ENCODE data around the gene ACE2. TPM values are rescaled to one million over a fixed set of nuclear protein-coding genes. Genes with fewer than 3 reads are reported as not detected.

The ACE2 gene
- total RNA-seq, 4 donors from 2014 or later, result 0.49 to 0.97 (median 0.85) TPM

DNA sequence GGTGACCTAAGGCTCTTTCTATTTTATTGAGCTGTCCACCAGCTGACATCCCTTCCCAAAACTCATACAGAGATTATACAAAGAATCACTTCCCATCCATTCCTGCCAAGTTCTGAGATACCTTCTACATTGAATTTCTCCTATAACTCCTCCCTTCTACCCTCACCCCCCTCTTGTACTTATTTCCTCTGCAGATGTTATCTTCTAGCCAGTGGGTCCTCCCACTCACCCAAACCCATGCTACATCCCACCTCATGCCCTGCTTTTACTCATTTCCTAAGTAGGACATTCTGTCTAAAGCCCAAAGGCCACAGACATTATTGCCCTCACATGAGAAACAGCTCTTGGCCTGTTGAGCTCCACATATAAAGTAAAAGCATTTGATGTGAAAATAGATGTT is 71.6 kb downstream of the ACE2 start:
- no peaks in the 10 kb centered on the region for H3K36me3 ChIP-seq

DNA sequence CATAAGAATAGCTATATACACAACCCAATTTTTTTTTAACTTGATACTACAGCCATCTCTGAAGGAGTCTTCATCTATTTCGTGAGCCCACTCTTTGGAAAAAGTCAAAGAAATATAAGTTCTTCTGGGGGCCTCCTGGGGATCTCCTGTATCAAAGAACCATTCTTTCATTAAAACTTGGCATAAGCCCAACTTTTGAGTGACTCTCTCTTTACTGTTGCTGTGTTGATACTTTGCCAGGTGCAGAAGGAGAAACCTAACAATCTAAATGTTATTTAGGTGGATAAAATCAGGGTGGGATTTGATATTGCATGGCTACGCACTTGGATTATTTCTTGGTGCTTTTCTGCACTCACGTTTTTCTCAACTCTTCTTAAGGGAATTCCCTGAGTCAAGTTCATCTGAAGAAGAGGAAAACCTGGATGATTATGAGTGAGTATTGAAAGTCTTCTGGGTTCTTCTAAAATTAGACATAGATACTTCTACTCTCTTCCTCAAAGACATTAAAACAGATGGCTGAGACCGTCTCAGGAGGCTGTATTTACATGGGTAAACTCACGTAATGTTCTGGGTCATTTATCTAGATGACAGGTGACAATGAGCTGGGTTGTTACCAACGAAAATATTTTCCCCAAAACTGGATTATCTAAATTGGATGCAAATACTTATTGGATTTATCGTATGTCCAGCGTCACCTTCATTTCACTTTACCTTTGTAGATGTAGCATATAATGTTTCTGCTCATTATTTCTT is 74.9 kb downstream of the ACE2 start:
- DNase-seq (ENCODE audit: low spot score in 2 of 2), result no peak
- no peaks in the 10 kb centered on the region for H3K9me3 ChIP-seq
- no peaks in the 10 kb centered on the region for H3K36me3 ChIP-seq
- no peak overlapping the region for H3K4me3 ChIP-seq
- no peak overlapping the region for H3K27ac ChIP-seq
- H3K27me3 ChIP-seq, result no peaks in the 10 kb centered on the region
- 55% methylated on average over 8 of the region's 8 CpGs for WGBS
- H3K4me1 ChIP-seq, result no peaks in the 10 kb centered on the region
- TF ChIP-seq, protein P1, sequence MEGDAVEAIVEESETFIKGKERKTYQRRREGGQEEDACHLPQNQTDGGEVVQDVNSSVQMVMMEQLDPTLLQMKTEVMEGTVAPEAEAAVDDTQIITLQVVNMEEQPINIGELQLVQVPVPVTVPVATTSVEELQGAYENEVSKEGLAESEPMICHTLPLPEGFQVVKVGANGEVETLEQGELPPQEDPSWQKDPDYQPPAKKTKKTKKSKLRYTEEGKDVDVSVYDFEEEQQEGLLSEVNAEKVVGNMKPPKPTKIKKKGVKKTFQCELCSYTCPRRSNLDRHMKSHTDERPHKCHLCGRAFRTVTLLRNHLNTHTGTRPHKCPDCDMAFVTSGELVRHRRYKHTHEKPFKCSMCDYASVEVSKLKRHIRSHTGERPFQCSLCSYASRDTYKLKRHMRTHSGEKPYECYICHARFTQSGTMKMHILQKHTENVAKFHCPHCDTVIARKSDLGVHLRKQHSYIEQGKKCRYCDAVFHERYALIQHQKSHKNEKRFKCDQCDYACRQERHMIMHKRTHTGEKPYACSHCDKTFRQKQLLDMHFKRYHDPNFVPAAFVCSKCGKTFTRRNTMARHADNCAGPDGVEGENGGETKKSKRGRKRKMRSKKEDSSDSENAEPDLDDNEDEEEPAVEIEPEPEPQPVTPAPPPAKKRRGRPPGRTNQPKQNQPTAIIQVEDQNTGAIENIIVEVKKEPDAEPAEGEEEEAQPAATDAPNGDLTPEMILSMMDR (IDR thresholded peaks at IDR 0.05), result no peak
- TF ChIP-seq POLR2A (IDR thresholded peaks at IDR 0.05) (no peak), POLR2AphosphoS5 (IDR thresholded peaks at IDR 0.05) (no peak), EP300 (IDR thresholded peaks at IDR 0.05) (no peak)

More for the DNA sequence above, 71.6 kb downstream of the ACE2 start:
- Histone ChIP-seq H3K9me3 (no peaks in the 10 kb centered on the region), H3K27me3 (no peaks in the 10 kb centered on the region), H3K4me3 (no peak overlapping the region), H3K27ac (no peak overlapping the region), H3K4me1 (no peaks in the 10 kb centered on the region)
- TF ChIP-seq EP300 (IDR thresholded peaks at IDR 0.05) (no peak), POLR2AphosphoS5 (IDR thresholded peaks at IDR 0.05) (no peak), POLR2A (IDR thresholded peaks at IDR 0.05) (no peak)
- TF ChIP-seq, protein P1 (IDR thresholded peaks at IDR 0.05), result no peak
- DNase-seq (ENCODE audit: low spot score in 2 of 2), result no peak

DNA sequence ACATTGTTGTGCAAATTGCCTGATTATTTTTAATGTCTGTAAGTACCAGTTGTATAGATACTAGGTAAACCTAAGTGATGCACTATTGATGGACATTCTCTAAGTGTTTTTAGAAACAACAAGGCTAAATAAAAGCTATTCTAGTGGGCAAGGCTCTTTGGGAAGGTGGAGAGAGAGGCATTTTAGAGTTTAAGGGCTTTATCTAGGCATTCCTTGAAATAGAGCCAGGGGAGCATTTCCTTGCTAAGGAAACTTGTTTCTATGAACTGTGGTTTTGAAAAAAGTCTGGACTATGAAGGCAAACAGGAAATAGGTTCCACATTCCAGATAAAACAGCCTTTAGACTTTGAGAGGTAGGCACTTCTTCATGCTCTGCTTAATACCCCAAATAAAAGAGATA is 76.3 kb downstream of the ACE2 start:
- H3K4me1 ChIP-seq, result no peaks in the 10 kb centered on the region
- no peak for DNase-seq (ENCODE audit: low spot score in 2 of 2)
- TF ChIP-seq EP300 (IDR thresholded peaks at IDR 0.05), result no peak
- TF ChIP-seq POLR2AphosphoS5 (IDR thresholded peaks at IDR 0.05), result no peak
- no peak for TF ChIP-seq POLR2A (IDR thresholded peaks at IDR 0.05)
- TF ChIP-seq, protein P1 (IDR thresholded peaks at IDR 0.05), result no peak

DNA sequence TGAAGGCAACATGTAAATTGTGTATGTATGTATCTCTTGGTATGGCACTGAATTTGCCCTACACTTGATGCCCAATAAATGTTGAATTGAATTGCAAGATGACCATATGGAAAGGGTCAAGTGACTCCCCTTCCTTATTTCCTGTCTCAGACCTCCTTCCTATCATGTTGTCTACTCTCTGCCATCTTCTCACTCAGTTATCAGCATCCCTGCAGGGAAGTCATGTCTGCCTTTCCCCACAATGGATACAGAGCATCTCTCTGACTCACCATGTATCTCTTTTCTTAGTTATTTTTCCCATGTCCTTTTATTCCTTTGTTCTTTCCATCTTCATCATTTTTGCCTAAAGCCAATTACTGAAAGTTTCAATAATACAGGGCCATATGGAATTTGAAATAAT is 77.7 kb downstream of the ACE2 start:
- Histone ChIP-seq H3K27ac (no peak overlapping the region), H3K27me3 (no peaks in the 10 kb centered on the region)

More for the DNA sequence above, 76.3 kb downstream of the ACE2 start:
- Histone ChIP-seq H3K36me3 (no peaks in the 10 kb centered on the region), H3K27me3 (no peaks in the 10 kb centered on the region), H3K9me3 (no peaks in the 10 kb centered on the region), H3K4me3 (no peak overlapping the region), H3K27ac (no peak overlapping the region)

DNA sequence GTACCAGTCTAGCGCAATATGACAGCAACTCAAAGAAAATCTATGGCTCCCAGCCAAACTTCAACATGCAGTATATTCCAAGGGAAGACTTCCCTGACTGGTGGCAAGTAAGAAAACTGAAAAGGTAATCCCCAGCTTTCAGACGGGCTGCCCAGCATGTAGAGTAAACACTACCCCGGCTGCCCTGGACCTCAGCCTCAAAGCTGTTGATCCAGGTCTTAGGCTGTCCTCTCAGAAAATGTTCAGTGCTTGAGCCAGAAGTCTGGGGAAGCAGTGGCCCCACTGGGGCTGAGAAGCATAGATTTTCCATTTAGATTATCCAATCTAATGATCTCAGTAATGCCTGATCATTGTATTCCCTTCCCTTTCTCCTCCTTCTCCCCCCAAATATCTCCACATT is 78.3 kb downstream of the ACE2 start:
- no peaks in the 10 kb centered on the region for H3K36me3 ChIP-seq
- no peaks in the 10 kb centered on the region for H3K4me1 ChIP-seq
- no peaks in the 10 kb centered on the region for H3K27me3 ChIP-seq
- TF ChIP-seq EP300 (IDR thresholded peaks at IDR 0.05) (no peak), POLR2AphosphoS5 (IDR thresholded peaks at IDR 0.05) (no peak), POLR2A (IDR thresholded peaks at IDR 0.05) (no peak)
- TF ChIP-seq, protein P1 (IDR thresholded peaks at IDR 0.05), result no peak
- H3K9me3 ChIP-seq, result no peaks in the 10 kb centered on the region
- WGBS, result 65% methylated on average over 3 of the region's 3 CpGs
- DNase-seq (ENCODE audit: low spot score in 2 of 2), result no peak
- no peak overlapping the region for H3K27ac ChIP-seq
- no peak overlapping the region for H3K4me3 ChIP-seq

More for the DNA sequence above, 77.7 kb downstream of the ACE2 start:
- no peak overlapping the region for H3K4me3 ChIP-seq
- no peaks in the 10 kb centered on the region for H3K36me3 ChIP-seq
- no peaks in the 10 kb centered on the region for H3K4me1 ChIP-seq
- TF ChIP-seq, protein P1 (IDR thresholded peaks at IDR 0.05), result no peak
- TF ChIP-seq POLR2AphosphoS5 (IDR thresholded peaks at IDR 0.05) (no peak), POLR2A (IDR thresholded peaks at IDR 0.05) (no peak), EP300 (IDR thresholded peaks at IDR 0.05) (no peak)
- DNase-seq (ENCODE audit: low spot score in 2 of 2), result no peak
- H3K9me3 ChIP-seq, result no peaks in the 10 kb centered on the region

Measured in suprapubic skin (tissue), 4 donors.